Left ventricle myocardium superior (tissue), 1 donor: ENCODE results near the gene PKIB. TPM values are rescaled to one million over a fixed set of nuclear protein-coding genes. Genes with fewer than 3 reads are reported as not detected.
"Not testable (repeated sequence)": the region's sequence is repeated elsewhere in the genome, so short reads cannot be mapped to it uniquely, and the experiment has no call there.

Source experiments
- ATAC-seq: fragments of 200-7000 bp; cut with Tn5 transposase; one replicate; pipeline ENCODE4 v1.9.1; 2020; ENCODE audit warnings: mild to moderate bottlenecking, moderate library complexity
- DNase-seq: peaks from one replicate; pipeline ENCODE4 v3.0.0-alpha.2; 2020
- intact Hi-C: fragments of 100-400 bp; cut with micrococcal nuclease; formaldehyde crosslinking; loops from one replicate; pipeline ENCODE4 v1.11.0; 2022
- total RNA-seq: library from RNA; stranded (reverse); fragmentation: NEBNext Ultra II Directional; extraction: Animal tissue kit (Norgen Biotek cat#: 25700); gene quantifications from one replicate; pipeline ENCODE4 v1.2.1, GENCODE V29; 2021
- donor health status: DM: no; HTN: yes; CAD: no; lungs with severe emphysema.

The PKIB gene
- total RNA-seq, 1 donor from 2014 or later, result 0.35 TPM

DNA sequence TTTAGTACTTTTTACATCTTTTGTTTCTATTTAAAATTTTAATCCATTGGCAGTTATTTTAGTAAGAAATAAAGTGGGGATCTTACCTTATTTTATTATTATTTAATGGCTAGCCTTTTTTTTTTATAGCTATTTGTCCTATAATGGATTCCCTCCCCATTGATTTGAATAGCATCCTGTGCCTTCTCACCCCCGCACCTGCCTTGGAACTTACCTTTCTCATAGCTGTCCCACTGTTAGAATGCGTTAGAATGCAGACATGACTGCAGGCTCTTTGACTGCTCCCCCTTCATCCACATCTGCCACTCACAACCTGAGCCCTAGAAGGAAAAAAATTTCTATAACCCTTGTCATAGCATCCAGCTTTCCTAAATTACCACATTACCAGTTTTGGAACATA lies 9.1 kb downstream of the PKIB start:
- ATAC-seq (no peak), DNase-seq (no peak)
- intact Hi-C loops, result no loop called here

DNA sequence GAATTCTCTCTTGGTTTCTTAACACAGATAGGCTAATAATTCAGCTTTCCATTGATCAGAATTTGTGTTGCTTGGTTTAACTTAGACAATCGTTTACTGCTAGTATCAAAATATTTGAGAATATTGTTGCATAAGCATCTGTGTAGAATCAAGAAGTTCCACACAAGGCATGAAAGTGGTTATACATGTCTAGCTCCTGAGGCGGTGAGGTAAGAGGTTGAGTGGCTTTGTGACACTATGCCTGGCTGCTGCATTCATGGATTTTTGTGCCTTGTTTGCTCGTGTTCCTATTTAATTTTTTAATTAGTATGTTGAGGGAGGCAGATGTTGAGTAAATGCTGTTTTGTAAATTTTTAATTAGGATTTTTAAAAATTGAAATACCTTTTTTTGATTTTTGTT lies 10.2 kb downstream of the PKIB start:
- DNase-seq (no peak), ATAC-seq (no peak)
- intact Hi-C loops, result no loop called here

DNA sequence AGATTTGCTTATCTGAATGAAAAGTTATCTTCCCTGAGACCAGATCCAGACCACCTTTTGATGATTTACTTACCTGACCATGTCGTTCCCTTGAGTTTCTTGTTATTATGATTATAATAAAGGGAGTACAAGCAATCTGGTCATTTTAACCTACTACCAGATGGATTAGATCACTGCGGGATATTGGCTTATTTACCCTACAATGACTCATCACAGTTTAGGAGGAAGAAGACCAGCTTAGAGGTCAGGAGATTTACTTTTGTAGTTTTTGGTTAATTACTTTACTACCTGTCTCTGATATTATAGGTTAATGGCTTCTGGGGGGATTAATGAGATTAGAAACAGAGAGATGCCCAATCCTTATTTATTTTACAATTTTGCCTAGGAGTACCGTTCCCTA lies 10.7 kb downstream of the PKIB start:
- ATAC-seq, result no peak
- intact Hi-C loops, result no loop called here
- no peak for DNase-seq

DNA sequence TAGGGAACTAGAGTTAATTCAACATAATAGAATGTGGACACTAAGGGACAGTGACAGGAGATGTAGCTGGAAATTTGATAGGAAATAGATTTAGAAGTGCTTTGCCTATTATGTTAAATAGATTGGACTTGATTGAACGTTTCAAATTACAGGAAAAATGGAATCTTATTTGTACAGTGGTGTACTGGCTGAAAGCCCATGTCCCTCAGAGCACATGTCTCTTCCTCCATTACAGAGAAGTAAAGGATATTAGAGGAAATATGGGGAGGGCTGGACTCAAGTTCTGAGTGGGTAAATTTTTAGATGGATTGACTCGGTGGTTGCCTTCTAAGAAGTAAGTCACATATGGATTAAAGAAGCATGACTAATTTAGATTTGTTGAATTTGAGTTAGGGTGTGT lies 11.4 kb downstream of the PKIB start:
- intact Hi-C loops, result no loop called here
- DNase-seq (no peak), ATAC-seq (no peak)

DNA sequence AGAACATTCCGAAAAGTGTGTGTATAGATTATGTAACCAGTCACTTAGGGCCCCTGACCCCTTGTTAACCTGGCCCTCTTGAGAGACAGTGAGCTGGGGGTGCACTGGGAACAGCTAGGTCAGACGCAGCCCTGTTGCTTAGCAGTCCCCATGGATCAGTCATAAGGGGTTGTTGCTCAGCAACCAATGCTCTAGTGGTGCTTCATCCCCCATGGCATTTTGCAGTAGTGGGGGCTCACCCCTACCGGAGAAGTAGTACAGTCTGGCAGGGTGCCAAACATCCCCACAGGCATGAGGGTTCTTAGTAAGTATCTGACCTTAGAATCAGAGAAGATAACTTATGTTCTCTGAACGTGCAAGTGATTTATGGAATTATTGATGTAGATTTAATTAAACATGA lies 12.3 kb downstream of the PKIB start:
- no peak for DNase-seq
- ATAC-seq, result no peak
- intact Hi-C loops, result no loop called here

DNA sequence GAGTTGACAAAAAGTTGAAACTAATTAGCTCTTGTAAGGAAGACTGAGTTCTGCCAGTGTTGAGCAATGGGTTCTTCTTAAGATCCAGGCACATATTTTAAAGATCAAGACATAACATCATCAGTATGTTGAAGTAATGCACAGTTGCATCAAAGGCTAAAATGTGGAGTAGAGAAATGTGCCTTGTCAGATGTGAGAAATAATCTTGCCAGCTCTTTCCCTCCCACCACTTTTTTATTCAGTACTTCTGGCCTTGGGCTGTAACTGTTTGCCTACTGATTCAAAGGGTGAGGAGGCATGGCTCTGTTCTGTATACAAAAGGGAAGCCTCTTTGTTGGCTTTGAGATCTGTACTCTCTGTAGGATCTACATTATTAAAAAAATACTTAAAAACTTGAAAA lies 13.1 kb downstream of the PKIB start:
- ATAC-seq (no peak), DNase-seq (no peak)
- intact Hi-C loops, result no loop called here

DNA sequence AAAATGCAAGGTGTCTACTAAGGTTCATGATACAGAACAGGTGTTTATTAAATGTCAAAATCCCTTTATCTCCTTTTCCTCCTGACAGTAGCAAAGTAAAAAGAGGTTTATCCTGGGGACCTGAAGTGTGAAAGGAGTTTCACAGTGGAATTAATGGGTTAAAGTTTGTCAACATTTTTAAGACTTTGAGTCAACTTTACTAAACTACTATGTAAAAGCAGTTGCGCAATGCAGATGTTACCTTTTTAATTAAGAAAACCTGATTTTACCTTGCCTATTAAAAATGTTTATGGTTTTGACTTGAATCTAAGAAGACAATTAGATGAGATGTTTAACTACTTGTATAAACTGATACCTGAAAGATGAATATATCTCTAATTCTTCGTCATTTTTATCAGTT lies 14.6 kb downstream of the PKIB start:
- ATAC-seq, result no peak
- intact Hi-C loops, result no loop called here
- DNase-seq, result no peak

DNA sequence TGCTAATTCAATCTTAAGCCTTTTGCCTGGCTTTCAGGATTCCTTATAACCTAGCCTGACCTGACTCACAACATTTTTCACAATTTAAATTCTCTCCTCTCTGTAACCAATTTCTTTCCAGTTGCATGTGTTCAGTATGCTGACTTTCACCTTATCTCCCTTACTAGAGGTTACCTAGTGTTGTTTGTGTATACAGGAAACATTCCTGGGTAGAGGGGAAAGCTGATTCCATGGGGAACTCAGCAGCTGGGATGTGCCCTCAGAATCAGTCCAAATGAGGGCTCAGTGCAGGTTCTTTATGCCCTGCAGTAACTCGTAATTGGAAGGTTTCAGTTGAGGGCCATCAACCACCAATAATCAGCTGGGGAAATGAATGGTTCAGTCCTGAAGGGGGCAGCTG lies 18.5 kb downstream of the PKIB start:
- DNase-seq (no peak), ATAC-seq (no peak)
- intact Hi-C loops, result no loop called here

DNA sequence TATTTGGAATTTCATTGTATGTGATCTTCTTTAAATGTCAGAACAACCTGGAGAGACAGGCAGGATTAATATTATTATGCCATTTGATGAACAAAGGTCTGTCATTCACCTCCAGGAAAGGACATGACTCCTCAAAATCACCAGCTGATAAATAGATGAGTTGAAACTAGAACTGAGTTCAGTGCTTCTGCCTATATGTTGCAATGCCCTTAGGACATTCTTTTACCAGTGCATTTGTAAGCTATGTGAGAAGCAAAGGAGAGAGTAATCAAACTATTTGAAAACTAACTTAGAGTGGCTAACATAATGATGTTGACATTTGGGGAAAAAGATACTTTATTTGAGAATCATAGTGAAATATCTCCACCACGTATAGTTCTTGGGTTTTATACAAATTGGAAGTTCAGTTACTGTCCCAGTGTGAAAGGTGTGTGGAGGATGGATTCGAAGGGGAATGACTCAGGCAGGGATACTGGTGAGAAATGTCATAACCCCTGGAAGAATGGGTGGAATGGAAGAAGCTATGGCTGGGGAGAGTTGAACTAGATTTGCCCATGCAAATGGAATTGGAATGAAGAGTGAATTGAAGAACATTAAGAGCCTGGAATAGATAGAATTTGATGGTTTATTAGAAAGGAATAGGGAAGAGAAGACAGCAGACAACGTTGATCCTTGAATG lies 21.5 kb downstream of the PKIB start:
- DNase-seq, result no peak
- intact Hi-C loops, result no loop called here
- ATAC-seq, result no peak

DNA sequence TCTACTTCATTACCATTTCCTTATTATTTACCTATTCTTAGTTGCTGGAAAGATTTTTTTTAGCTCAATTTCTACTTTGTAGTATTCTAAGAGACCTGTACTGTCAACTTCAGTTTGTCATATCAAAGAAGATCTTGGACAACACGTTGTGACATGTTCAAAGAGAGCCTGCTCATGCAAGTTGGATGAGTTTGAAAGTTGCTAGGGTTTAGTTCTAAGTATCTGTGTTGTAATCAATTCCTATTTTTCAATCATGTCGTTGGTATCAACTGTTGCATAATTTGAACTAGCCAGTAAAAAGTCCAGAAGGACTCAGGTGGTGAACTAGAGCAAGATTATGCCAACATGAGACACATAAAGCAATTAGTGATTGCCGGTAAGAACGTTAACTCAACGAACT lies 30.2 kb downstream of the PKIB start:
- DNase-seq (no peak), ATAC-seq (no peak)
- intact Hi-C loops, result no loop called here

DNA sequence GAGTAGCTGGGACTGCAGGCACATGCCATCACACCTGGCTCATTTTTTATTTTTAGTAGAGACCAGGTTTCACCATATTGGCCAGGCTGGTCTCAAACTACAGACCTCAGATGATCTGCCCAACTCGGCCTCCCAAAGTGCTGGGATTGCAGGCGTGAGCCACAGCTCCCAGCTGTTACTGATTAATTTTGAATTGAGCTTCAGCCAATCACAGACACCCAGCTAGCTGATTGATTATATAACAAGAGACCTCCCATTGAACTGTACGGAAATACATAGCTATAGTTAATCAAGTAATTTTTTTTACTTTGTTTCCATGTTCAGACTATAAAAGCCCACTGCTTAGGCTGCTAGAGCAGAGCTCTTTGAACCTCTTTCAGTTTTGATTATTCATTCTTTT lies 31.6 kb downstream of the PKIB start:
- intact Hi-C loops, result no loop called here
- ATAC-seq (no peak), DNase-seq (no peak)

DNA sequence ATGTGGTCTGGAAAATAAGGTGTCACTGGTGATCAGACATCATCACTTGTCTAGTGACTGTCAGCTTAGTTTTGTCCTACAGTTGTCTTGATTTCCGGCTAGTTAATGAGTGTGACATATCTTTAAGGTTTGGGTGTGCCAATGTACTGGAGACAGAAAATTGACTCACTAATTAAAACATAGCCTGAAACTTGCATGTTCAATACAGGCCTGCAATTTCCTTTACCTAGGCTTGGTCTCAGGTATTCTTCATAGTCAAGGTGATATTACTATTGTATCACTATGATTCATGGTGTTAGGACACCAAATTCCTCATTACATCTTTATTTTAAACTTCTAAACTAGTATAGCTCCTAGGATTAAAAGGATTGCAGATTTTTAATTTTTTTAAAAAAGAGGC lies 32.4 kb downstream of the PKIB start:
- DNase-seq, ATAC-seq, intact Hi-C loops: not testable (repeated sequence)

DNA sequence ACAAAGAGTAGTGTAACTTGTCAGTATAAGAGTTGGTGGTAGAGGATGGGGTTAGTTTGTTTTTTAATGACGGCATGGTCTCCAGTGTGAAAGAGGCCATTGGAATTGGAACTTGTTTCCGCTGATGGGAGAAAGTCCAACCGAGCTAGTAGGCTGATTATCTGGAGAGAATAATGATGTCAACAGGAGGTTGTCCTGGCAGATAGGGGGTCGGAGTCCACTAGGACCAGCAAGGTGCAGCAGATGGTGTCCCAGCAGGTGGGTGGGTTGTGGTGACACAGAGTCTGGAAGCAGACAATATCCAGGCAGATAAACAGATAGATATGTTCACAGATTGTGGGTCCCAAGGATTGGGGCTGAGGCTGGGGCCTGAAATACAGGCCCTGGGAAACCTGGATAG lies 35.1 kb downstream of the PKIB start:
- DNase-seq (no peak), ATAC-seq (no peak)
- intact Hi-C loops, result no loop called here

DNA sequence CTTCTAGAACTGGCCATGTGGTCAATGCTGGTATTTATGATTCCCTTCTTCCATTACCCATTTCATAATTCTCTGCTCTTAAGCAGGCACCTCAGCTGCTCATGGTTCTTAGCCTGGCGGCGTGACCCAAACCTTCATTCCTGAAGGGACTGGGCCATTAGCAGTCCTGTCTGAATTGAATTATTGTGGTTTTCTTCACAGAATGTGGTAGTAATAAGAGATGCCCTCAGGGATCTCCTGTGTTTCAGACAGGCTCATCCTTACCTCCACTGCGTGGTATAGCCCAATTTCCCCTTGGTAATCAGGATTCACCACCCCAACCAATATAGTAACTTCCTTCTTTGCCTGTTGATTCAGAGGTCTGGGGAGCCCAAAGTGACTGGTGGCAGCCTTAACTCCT lies 37.6 kb downstream of the PKIB start:
- DNase-seq (no peak), ATAC-seq (no peak)
- intact Hi-C loops, result no loop called here

DNA sequence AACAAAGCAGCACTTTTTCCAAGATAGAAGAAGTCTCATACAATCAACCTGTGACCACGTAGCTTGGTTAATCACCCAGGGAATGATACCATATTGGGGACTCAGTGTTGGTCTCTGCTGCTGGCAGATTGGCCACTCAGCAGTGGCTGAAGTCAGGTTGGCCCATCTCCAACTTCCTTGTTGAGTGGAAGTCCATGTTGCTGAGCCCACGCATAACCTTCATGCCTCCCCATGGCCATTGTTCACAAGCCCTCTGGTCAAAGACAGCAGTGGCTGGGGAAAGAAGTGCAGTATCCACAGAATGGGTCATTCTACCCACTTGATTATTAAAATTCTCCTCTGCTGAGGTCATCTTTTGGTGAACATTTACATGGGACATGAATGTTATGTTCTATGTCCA lies 38.5 kb downstream of the PKIB start:
- intact Hi-C loops, result no loop called here
- ATAC-seq, result no peak
- DNase-seq, result no peak

DNA sequence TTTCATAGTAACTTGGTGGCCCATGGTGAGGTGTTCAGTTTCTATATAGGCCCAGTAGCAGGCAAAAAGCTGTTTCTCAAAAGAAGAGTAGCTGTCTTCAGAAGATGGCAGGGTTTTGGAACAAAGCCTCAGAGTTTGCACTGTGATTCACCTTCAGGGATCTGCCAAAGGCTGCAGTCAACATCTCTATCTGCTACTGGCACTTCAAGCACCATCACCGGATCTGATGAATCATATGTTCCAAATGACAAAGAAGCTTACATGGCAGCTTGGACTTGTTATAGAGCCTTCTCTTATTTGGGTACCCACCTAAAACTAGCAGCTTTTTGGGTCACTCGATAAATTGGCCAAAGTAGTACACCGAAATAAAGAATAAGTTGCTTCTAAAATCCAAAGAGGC lies 39.5 kb downstream of the PKIB start:
- intact Hi-C loops, result no loop called here
- DNase-seq (no peak), ATAC-seq (no peak)

DNA sequence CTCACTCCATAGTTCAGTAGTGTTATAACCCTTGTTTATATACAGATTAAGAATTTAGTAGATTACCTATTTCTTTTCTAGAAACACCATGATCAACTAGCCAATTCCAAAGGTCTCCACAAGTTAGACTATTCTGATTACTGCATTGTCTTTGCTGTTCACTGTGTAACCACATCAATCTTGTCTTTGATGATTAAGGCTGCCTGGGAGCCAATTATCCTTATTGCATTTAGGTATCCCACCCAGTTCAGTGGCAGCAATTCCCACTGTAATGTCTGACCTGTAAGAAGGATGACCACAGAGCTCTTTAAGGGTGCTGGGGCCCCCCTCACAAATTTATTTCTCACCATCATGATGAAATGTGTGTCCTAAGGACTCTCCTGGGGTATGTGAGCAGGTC lies 40.2 kb downstream of the PKIB start:
- intact Hi-C loops, result no loop called here
- ATAC-seq (no peak), DNase-seq (no peak)

DNA sequence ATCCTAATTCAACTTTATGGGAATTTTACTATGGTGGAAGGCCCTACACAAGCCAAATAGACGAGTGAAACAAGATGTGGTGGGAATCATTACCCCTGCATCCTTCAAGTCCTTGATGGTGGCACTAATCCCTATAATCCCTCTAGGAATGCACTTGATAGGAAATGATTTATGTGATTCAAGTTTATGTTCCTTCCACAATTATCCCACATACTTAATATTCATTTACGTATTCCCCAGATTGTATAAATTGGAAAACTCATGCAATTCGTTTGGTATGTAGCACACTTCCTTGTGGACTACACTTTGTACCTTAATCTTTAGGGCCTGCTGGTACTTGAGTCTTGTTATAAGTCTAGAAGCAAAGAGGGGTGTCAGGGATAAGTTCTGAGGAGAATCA lies 40.8 kb downstream of the PKIB start:
- ATAC-seq, result no peak
- intact Hi-C loops, result no loop called here
- no peak for DNase-seq

DNA sequence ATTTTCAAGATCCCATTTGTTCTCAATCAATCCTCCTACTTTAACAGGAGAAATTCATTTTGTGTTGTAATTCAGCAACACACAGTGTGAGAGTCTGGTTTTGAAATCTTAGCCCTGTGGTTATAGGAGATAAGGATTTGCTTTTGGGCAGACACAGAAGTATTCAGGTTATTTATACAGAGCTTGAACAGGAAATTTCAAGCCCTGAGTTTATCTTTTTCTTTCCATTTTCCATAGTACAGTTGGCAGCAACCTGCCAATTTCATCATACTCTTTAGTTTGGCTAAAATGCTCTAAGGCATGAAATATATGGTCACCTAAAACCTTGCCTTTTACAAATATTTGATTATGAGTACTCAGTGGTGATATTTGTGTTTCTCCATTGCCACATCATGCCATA lies 41.4 kb downstream of the PKIB start:
- intact Hi-C loops, result no loop called here
- DNase-seq, result no peak
- no peak for ATAC-seq

DNA sequence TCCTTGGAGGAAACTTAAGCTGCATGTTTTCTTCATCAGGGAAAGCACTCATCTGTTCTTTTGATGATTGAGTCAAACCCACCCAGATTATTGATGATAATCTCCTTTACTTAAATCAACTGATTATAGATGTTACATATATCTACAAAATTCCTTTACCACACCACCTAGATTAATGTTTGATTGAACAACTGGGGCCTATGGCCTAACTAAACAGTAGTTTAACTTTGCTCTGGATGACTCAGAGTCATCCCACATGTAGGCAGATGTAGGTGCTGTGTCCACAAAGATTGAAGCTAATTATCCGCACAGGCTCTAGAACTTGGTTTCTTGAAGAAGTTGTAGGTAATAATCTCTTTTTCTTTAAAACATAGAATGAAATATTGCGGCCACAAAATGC lies 42.2 kb downstream of the PKIB start:
- no peak for ATAC-seq
- DNase-seq, result no peak
- intact Hi-C loops, result no loop called here

DNA sequence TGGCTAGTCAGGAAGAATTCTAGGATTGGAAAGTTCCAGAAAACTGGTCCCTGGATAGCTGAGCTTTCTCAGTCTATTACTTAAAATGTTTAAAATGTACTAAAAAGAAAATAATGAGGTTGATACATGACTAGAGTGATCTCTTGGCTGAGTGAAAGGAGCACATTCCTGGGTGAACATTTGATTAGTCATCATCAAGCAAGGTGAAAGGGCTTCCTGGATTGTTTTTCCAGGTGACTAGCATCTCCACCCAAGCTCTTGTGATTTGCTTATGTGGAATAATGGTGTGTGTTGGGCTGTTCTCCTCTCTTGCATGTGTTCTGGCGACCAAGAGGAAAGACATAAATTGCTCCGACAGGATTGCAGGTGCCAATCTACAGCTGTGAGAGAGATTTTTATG lies 42.9 kb downstream of the PKIB start:
- DNase-seq, result no peak
- intact Hi-C loops, result no loop called here
- no peak for ATAC-seq

DNA sequence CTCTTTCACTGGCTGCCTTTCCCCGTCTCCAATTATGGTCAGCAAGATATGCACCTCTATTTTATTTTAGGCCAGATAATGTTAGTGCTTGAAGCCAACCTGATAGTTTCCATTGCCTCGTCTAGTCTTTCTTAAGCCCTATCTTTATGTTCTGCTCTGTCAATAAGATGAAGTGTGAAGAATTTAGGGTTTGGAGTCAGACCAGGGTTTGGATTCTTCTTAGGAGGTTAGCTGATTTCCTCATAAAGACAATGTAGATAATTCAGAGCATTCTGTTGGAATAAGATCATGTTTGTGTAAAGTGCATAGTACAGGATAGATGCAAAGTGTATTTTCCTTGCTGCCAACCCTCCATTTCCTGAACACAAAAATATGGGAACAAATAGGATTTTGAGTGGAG lies 43.8 kb downstream of the PKIB start:
- intact Hi-C loops, result no loop called here
- ATAC-seq (no peak), DNase-seq (no peak)
